H1 (cell line): ENCODE data around the gene KLK6. TPM values are rescaled to one million over a fixed set of nuclear protein-coding genes. Genes with fewer than 3 reads are reported as not detected.

Experiments used
- CTCF ChIA-PET: fragments of 300-600 bp; sonication (Branson Sonifier 250); formaldehyde crosslinking; loops from one replicate; lab custom pipeline; 2021; ENCODE audit not compliant: partially characterized antibody; lab: Charles Lee
- POLR2A ChIA-PET: fragments of 300-600 bp; sonication (Branson Sonifier 250); formaldehyde crosslinking; loops from one replicate; lab custom pipeline; 2021; ENCODE audit warnings: inconsistent platforms; ENCODE audit not compliant: partially characterized antibody; lab: Charles Lee
- DNase-seq, 2 experiments: peaks; one replicate each; pipeline versions ENCODE4 v3.0.0 to v3.0.0-alpha.2; 2010 to 2022; ENCODE audit warnings: low spot score in 2 of 2, low read depth in 1 of 2, mixed read lengths in 1 of 2
- FAIRE-seq: peaks from 2 replicates; lab custom pipeline; 2011; peaks lifted over from hg19 to GRCh38; lab: Jason Lieb, UNC
- H2AFZ ChIP-seq: 2 replicates; pipeline ENCODE4 v1.8.1; 2012; ENCODE audit warnings: low read length, inconsistent platforms
- H2AK5ac ChIP-seq: 2 replicates; pipeline ENCODE4 v1.6.1; 2013; ENCODE audit warnings: low read depth, low read length
- H2BK120ac ChIP-seq: replicated peaks from 2 replicates; pipeline ENCODE3; 2013; ENCODE audit warnings: low read depth, low read length, inconsistent platforms
- H2BK12ac ChIP-seq: 2 replicates; pipeline ENCODE4 v1.6.1; 2013; ENCODE audit warnings: low read depth, low read length
- H2BK15ac ChIP-seq: 2 replicates; pipeline ENCODE4 v1.6.1; 2013; ENCODE audit warnings: low read length
- H2BK20ac ChIP-seq: 2 replicates; pipeline ENCODE4 v1.6.1; 2013; ENCODE audit warnings: low read length
- H2BK5ac ChIP-seq: 2 replicates; pipeline ENCODE4 v1.6.1; 2013; ENCODE audit warnings: low read depth, low read length
- H3K14ac ChIP-seq: 2 replicates; pipeline ENCODE4 v1.6.1; 2013; ENCODE audit warnings: inconsistent platforms; ENCODE audit not compliant: insufficient read length
- H3K18ac ChIP-seq: 2 replicates; pipeline ENCODE4 v1.6.1; 2013; ENCODE audit warnings: low read length; ENCODE audit errors: extremely low read depth
- H3K23ac ChIP-seq: 2 replicates; pipeline ENCODE4 v1.6.1; 2013; ENCODE audit warnings: inconsistent platforms; ENCODE audit not compliant: insufficient read length
- H3K23me2 ChIP-seq: 2 replicates; pipeline ENCODE4 v1.6.1; 2013; ENCODE audit warnings: low read depth, low read length
- H3K27ac ChIP-seq: 2 replicates; pipeline ENCODE4 v1.6.1; 2011; ENCODE audit warnings: low read depth, low read length, inconsistent platforms
- H3K27me3 ChIP-seq, 4 experiments: replicated peaks in 1 of 4; 1 replicate in 1 of 4; 2 replicates in 3 of 4; pipeline versions ENCODE4 v1.6.1 to v1.8.1; 2011 to 2013; ENCODE audit warnings: low read length in 3 of 4, mild to moderate bottlenecking in 3 of 4, inconsistent platforms in 2 of 4, mixed read lengths in 2 of 4, moderate library complexity in 1 of 4; ENCODE audit not compliant: control insufficient read depth in 3 of 4, insufficient read depth in 3 of 4; ENCODE audit errors: extremely low read depth in 1 of 4
- H3K36me3 ChIP-seq, 4 experiments: 2 replicates each; pipeline versions ENCODE4 v1.6.1 to v1.8.1; 2011 to 2013; ENCODE audit warnings: mild to moderate bottlenecking in 4 of 4, low read length in 3 of 4, moderate library complexity in 2 of 4, control low read depth in 1 of 4, inconsistent platforms in 1 of 4; ENCODE audit not compliant: insufficient read depth in 4 of 4, control insufficient read depth in 2 of 4
- H3K4ac ChIP-seq: replicated peaks from 2 replicates; pipeline ENCODE3; 2013; ENCODE audit warnings: low read length, low read depth, mixed read lengths, inconsistent platforms; ENCODE audit not compliant: insufficient read length
- H3K4me1 ChIP-seq, 4 experiments: replicated peaks in 1 of 4; 1 replicate in 1 of 4; 2 replicates in 3 of 4; pipeline versions ENCODE4 v1.6.1 to v1.8.1; 2011 to 2013; ENCODE audit warnings: low read length in 3 of 4, inconsistent platforms in 2 of 4, mixed read lengths in 1 of 4; ENCODE audit not compliant: insufficient read depth in 4 of 4, control insufficient read depth in 3 of 4
- H3K4me2 ChIP-seq, 2 experiments: 2 replicates each; pipeline versions ENCODE4 v1.6.1 to v1.8.1; 2011 to 2013; ENCODE audit warnings: low read depth in 2 of 2, low read length in 2 of 2, control low read depth in 1 of 2, inconsistent platforms in 1 of 2, mild to moderate bottlenecking in 1 of 2; ENCODE audit not compliant: insufficient read depth in 1 of 2
- H3K4me3 ChIP-seq, 4 experiments: fragments of 200-600, 300-600 bp in 1 of 4; sonication (generic), shearing (Covaris generic), sonication (Bioruptor Twin) in 1 of 4; 2 replicates each; pipeline versions ENCODE4 v1.5.1 to v1.8.1; 2011 to 2016; ENCODE audit warnings: low read length in 4 of 4, low read depth in 3 of 4, control low read depth in 2 of 4, inconsistent platforms in 2 of 4, mild to moderate bottlenecking in 2 of 4, mixed read lengths in 1 of 4, moderate library complexity in 1 of 4; ENCODE audit not compliant: insufficient read depth in 2 of 4; ENCODE audit errors: extremely low read depth in 1 of 4
- H3K56ac ChIP-seq: replicated peaks from 2 replicates; pipeline ENCODE3; 2013; ENCODE audit warnings: low read depth, mild to moderate bottlenecking, mixed read lengths, low read length, inconsistent platforms; ENCODE audit not compliant: insufficient read length
- H3K79me1 ChIP-seq: 2 replicates; pipeline ENCODE4 v1.6.1; 2013; ENCODE audit warnings: low read depth, low read length, control low read depth
- H3K79me2 ChIP-seq, 2 experiments: 2 replicates each; pipeline versions ENCODE4 v1.6.1 to v1.8.1; 2012 to 2013; ENCODE audit warnings: low read length in 2 of 2, mild to moderate bottlenecking in 2 of 2, inconsistent platforms in 1 of 2; ENCODE audit not compliant: insufficient read depth in 2 of 2, control insufficient read depth in 1 of 2
- H3K9ac ChIP-seq, 4 experiments: replicated peaks in 1 of 4; 1 replicate in 1 of 4; 2 replicates in 3 of 4; pipeline versions ENCODE4 v1.6.1 to v1.8.1; 2011 to 2013; ENCODE audit warnings: low read depth in 3 of 4, low read length in 3 of 4, control low read depth in 2 of 4, mild to moderate bottlenecking in 2 of 4, moderate library complexity in 2 of 4, inconsistent platforms in 1 of 4; ENCODE audit errors: extremely low read depth in 1 of 4
- H3K9me3 ChIP-seq, 2 experiments: 2 replicates each; pipeline versions ENCODE4 v1.6.1 to v1.8.1; 2012 to 2013; ENCODE audit warnings: mild to moderate bottlenecking in 2 of 2, moderate library complexity in 2 of 2, control low read depth in 1 of 2, inconsistent platforms in 1 of 2, low read depth in 1 of 2, low read length in 1 of 2, mixed read lengths in 1 of 2; ENCODE audit not compliant: insufficient read depth in 2 of 2
- H4K20me1 ChIP-seq, 2 experiments: replicated peaks in 1 of 2; 2 replicates each; pipeline versions ENCODE3 to v1.8.1; 2011 to 2013; ENCODE audit warnings: inconsistent platforms in 2 of 2, low read length in 2 of 2, mild to moderate bottlenecking in 1 of 2; ENCODE audit not compliant: insufficient read depth in 2 of 2, control insufficient read depth in 1 of 2
- H4K5ac ChIP-seq: 2 replicates; pipeline ENCODE4 v1.6.1; 2013; ENCODE audit warnings: low read length, low read depth, mixed read lengths, inconsistent platforms; ENCODE audit not compliant: insufficient read length
- H4K8ac ChIP-seq: 2 replicates; pipeline ENCODE4 v1.8.0; 2013; ENCODE audit warnings: mild to moderate bottlenecking, moderate library complexity, low read length, inconsistent platforms; ENCODE audit not compliant: insufficient read depth; ENCODE audit errors: extremely low read depth
- H4K91ac ChIP-seq: replicated peaks from 2 replicates; pipeline ENCODE3; 2013; ENCODE audit warnings: low read length, mixed read lengths, inconsistent platforms; ENCODE audit not compliant: insufficient read length
- CEBPB ChIP-seq: IDR thresholded peaks from 2 replicates; pipeline ENCODE4 v1.6.1; 2012; ENCODE audit warnings: low read depth, low read length
- EGR1 ChIP-seq: IDR thresholded peaks from 2 replicates; pipeline ENCODE4 v1.6.1; 2011; ENCODE audit warnings: low read depth, low read length, borderline replicate concordance
- SIX5 ChIP-seq: IDR thresholded peaks from 2 replicates; pipeline ENCODE4 v1.6.1; 2011; ENCODE audit warnings: mild to moderate bottlenecking, low read depth, low read length
- TEAD4 ChIP-seq: IDR thresholded peaks from 2 replicates; pipeline ENCODE4 v1.6.1; 2012; ENCODE audit warnings: low read depth, low read length, inconsistent platforms, mixed read lengths
- WGBS, 2 experiments: shearing (Covaris generic) in 1 of 2; methylation state at CpG; one replicate each; pipeline versions ENCODE4 v1.1.6 to v1.1.7; 2013 to 2015; ENCODE audit warnings: low lambda C conversion rate in 2 of 2, mixed read lengths in 2 of 2, inconsistent platforms in 1 of 2, low coverage in 1 of 2, missing lambda C conversion rate in 1 of 2; ENCODE audit not compliant: insufficient replicate concordance in 2 of 2, insufficient coverage in 1 of 2, insufficient read length in 1 of 2; ENCODE audit errors: extremely low coverage in 1 of 2, missing lambda C conversion rate in 1 of 2; 5-methylcytosine and 5-hydroxymethylcytosine counted together
- polyA plus RNA-seq, 7 experiments: library from polyadenylated mRNA; depleted of rRNA in 3 of 7; stranded (reverse) in 5 of 7; unstranded in 2 of 7; fragments of >200 nt in 5 of 7; fragments of 200-250 nt in 2 of 7; gene quantifications; 1 replicate in 5 of 7; 2 replicates in 1 of 7; 4 replicates in 1 of 7; pipeline versions ENCODE4 v1.2.1 to v1.2.3, GENCODE V29; 2011 to 2013; ENCODE audit warnings: missing spikeins in 2 of 7, mixed read lengths in 2 of 7
- total RNA-seq: library from RNA; stranded (reverse); fragmentation: NEBNext Ultra II Directional; extraction: Animal tissue kit (Norgen Biotek cat#: 25700); gene quantifications from 2 replicates; pipeline ENCODE4 v1.2.1, GENCODE V29; 2021

Gene KLK6
- total and polyA plus RNA-seq, 2 of the 8 experiments (the other 6 are each of a cell fraction or from before 2014, with no cell fraction given), result 0.69 to 3.2 TPM

DNA sequence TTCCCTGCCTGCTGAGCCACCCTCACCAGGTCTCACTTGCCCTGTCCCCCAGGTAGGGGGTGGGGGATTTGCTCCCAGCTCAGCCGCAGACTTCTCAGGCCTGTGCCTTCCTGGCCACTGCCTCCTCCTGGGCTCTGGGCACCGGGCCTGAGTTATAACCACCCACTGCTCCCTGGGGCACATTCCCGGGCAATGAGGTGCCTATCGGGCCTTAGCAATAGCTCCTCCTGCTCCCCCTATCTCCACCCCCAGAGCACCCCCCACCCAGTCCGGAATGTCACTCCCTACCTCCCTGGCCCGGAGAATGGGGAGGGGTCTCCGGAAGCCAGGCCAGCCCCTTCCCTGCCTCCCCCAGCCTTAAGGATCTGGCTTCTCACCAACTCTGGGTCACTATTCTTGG is 16.5 kb downstream of the KLK6 start, which contains the start of gene KLK5:
Gene KLK5, minus strand, starts transcription at position 129 of the 400 bp plus-strand sequence. CDS start 381 bp downstream, outside the sequence.
- Histone ChIP-seq H4K5ac (no peak within 1 kb of the TSS), H3K4me2 (no peak within 1 kb of the TSS), H2AK5ac (0 out of 2 replicates have a peak within 1 kb of the TSS, but pooled peaks have one; percentile 94), H3K23me2 (peaks cover 4% of the 10 kb centered on the region; the same call in 1 of the 2 replicates), H2BK12ac (no peak within 1 kb of the TSS; the same call in 1 of the 2 replicates), H3K14ac (no peak within 1 kb of the TSS), H4K91ac (no peak within 1 kb of the TSS), H3K4me1 (peaks cover 0 to 7% (median 4%) of the 10 kb centered on the region in 4 experiments; a peak in 6 of 7 replicates), H3K9me3 (no peaks in the 10 kb centered on the region), H3K18ac (no peak within 1 kb of the TSS), H2AFZ (peak within 1 kb of the TSS; percentile 72; the same call in 1 of the 2 replicates), H3K79me1 (no peaks in the 10 kb centered on the region), H2BK120ac (no peak within 1 kb of the TSS), H3K4me3 (no peak within 1 kb of the TSS), H2BK5ac (peak within 1 kb of the TSS; percentile 44; the same call in 1 of the 2 replicates), H3K27ac (no peak within 1 kb of the TSS), H3K36me3 (no peaks in the 10 kb centered on the region), H2BK20ac (no peak within 1 kb of the TSS), H3K56ac (no peak within 1 kb of the TSS), H3K9ac (no peak within 1 kb of the TSS), H4K20me1 (no peaks in the 10 kb centered on the region), H3K79me2 (no peaks in the 10 kb centered on the region), H4K8ac (peak within 1 kb of the TSS; percentile 41; the same call in 1 of the 2 replicates), H3K23ac (no peak within 1 kb of the TSS), H3K27me3 (no peaks in the 10 kb centered on the region; a peak in 1 of 7 replicates), H3K4ac (peak within 1 kb of the TSS; percentile 85), H2BK15ac (peak within 1 kb of the TSS; percentile 83; the same call in 1 of the 2 replicates)
- FAIRE-seq, result no peak
- no peak for DNase-seq
- TF ChIP-seq EGR1, result no peak
- TF ChIP-seq TEAD4, result 0 out of 2 replicates have a peak, but pooled peaks have one; percentile 9
- TF ChIP-seq CEBPB, result no peak
- no peak for TF ChIP-seq SIX5
- WGBS, 2 experiments, result 70% methylated on average over 2 of the region's 7 CpGs; no CpG with 5 or more reads in 1 of the 2 experiments
- ChIA-PET CTCF (no interaction called here), POLR2A (no interaction called here)
